H1 (cell line): ENCODE measurements around the gene PRUNE1. TPM values are rescaled to one million over a fixed set of nuclear protein-coding genes. Genes with fewer than 3 reads are reported as not detected.
A peak's percentile ranks its signal among the peaks of the same experiment; 100 is the strongest.

Experiments
- CTCF ChIA-PET: fragments of 300-600 bp; sonication (Branson Sonifier 250); formaldehyde crosslinking; loops from one replicate; lab custom pipeline; 2021; ENCODE audit not compliant: partially characterized antibody; lab: Charles Lee
- POLR2A ChIA-PET: fragments of 300-600 bp; sonication (Branson Sonifier 250); formaldehyde crosslinking; loops from one replicate; lab custom pipeline; 2021; ENCODE audit warnings: inconsistent platforms; ENCODE audit not compliant: partially characterized antibody; lab: Charles Lee
- DNase-seq, 2 experiments: peaks; one replicate each; pipeline versions ENCODE4 v3.0.0 to v3.0.0-alpha.2; 2010 to 2022; ENCODE audit warnings: low spot score in 2 of 2, low read depth in 1 of 2, mixed read lengths in 1 of 2
- FAIRE-seq: peaks from 2 replicates; lab custom pipeline; 2011; peaks lifted over from hg19 to GRCh38; lab: Jason Lieb, UNC
- H2AFZ ChIP-seq: 2 replicates; pipeline ENCODE4 v1.8.1; 2012; ENCODE audit warnings: low read length, inconsistent platforms
- H2AK5ac ChIP-seq: 2 replicates; pipeline ENCODE4 v1.6.1; 2013; ENCODE audit warnings: low read depth, low read length
- H2BK120ac ChIP-seq: replicated peaks from 2 replicates; pipeline ENCODE3; 2013; ENCODE audit warnings: low read depth, low read length, inconsistent platforms
- H2BK12ac ChIP-seq: 2 replicates; pipeline ENCODE4 v1.6.1; 2013; ENCODE audit warnings: low read depth, low read length
- H2BK15ac ChIP-seq: 2 replicates; pipeline ENCODE4 v1.6.1; 2013; ENCODE audit warnings: low read length
- H2BK20ac ChIP-seq: 2 replicates; pipeline ENCODE4 v1.6.1; 2013; ENCODE audit warnings: low read length
- H2BK5ac ChIP-seq: 2 replicates; pipeline ENCODE4 v1.6.1; 2013; ENCODE audit warnings: low read depth, low read length
- H3K14ac ChIP-seq: 2 replicates; pipeline ENCODE4 v1.6.1; 2013; ENCODE audit warnings: inconsistent platforms; ENCODE audit not compliant: insufficient read length
- H3K18ac ChIP-seq: 2 replicates; pipeline ENCODE4 v1.6.1; 2013; ENCODE audit warnings: low read length; ENCODE audit errors: extremely low read depth
- H3K23ac ChIP-seq: 2 replicates; pipeline ENCODE4 v1.6.1; 2013; ENCODE audit warnings: inconsistent platforms; ENCODE audit not compliant: insufficient read length
- H3K23me2 ChIP-seq: 2 replicates; pipeline ENCODE4 v1.6.1; 2013; ENCODE audit warnings: low read depth, low read length
- H3K27ac ChIP-seq: 2 replicates; pipeline ENCODE4 v1.6.1; 2011; ENCODE audit warnings: low read depth, low read length, inconsistent platforms
- H3K27me3 ChIP-seq, 4 experiments: replicated peaks in 1 of 4; 1 replicate in 1 of 4; 2 replicates in 3 of 4; pipeline versions ENCODE4 v1.6.1 to v1.8.1; 2011 to 2013; ENCODE audit warnings: low read length in 3 of 4, mild to moderate bottlenecking in 3 of 4, inconsistent platforms in 2 of 4, mixed read lengths in 2 of 4, moderate library complexity in 1 of 4; ENCODE audit not compliant: control insufficient read depth in 3 of 4, insufficient read depth in 3 of 4; ENCODE audit errors: extremely low read depth in 1 of 4
- H3K36me3 ChIP-seq, 4 experiments: 2 replicates each; pipeline versions ENCODE4 v1.6.1 to v1.8.1; 2011 to 2013; ENCODE audit warnings: mild to moderate bottlenecking in 4 of 4, low read length in 3 of 4, moderate library complexity in 2 of 4, control low read depth in 1 of 4, inconsistent platforms in 1 of 4; ENCODE audit not compliant: insufficient read depth in 4 of 4, control insufficient read depth in 2 of 4
- H3K4ac ChIP-seq: replicated peaks from 2 replicates; pipeline ENCODE3; 2013; ENCODE audit warnings: low read length, low read depth, mixed read lengths, inconsistent platforms; ENCODE audit not compliant: insufficient read length
- H3K4me1 ChIP-seq, 4 experiments: replicated peaks in 1 of 4; 1 replicate in 1 of 4; 2 replicates in 3 of 4; pipeline versions ENCODE4 v1.6.1 to v1.8.1; 2011 to 2013; ENCODE audit warnings: low read length in 3 of 4, inconsistent platforms in 2 of 4, mixed read lengths in 1 of 4; ENCODE audit not compliant: insufficient read depth in 4 of 4, control insufficient read depth in 3 of 4
- H3K4me2 ChIP-seq, 2 experiments: 2 replicates each; pipeline versions ENCODE4 v1.6.1 to v1.8.1; 2011 to 2013; ENCODE audit warnings: low read depth in 2 of 2, low read length in 2 of 2, control low read depth in 1 of 2, inconsistent platforms in 1 of 2, mild to moderate bottlenecking in 1 of 2; ENCODE audit not compliant: insufficient read depth in 1 of 2
- H3K4me3 ChIP-seq, 4 experiments: fragments of 200-600, 300-600 bp in 1 of 4; sonication (generic), shearing (Covaris generic), sonication (Bioruptor Twin) in 1 of 4; 2 replicates each; pipeline versions ENCODE4 v1.5.1 to v1.8.1; 2011 to 2016; ENCODE audit warnings: low read length in 4 of 4, low read depth in 3 of 4, control low read depth in 2 of 4, inconsistent platforms in 2 of 4, mild to moderate bottlenecking in 2 of 4, mixed read lengths in 1 of 4, moderate library complexity in 1 of 4; ENCODE audit not compliant: insufficient read depth in 2 of 4; ENCODE audit errors: extremely low read depth in 1 of 4
- H3K56ac ChIP-seq: replicated peaks from 2 replicates; pipeline ENCODE3; 2013; ENCODE audit warnings: low read depth, mild to moderate bottlenecking, mixed read lengths, low read length, inconsistent platforms; ENCODE audit not compliant: insufficient read length
- H3K79me1 ChIP-seq: 2 replicates; pipeline ENCODE4 v1.6.1; 2013; ENCODE audit warnings: low read depth, low read length, control low read depth
- H3K79me2 ChIP-seq, 2 experiments: 2 replicates each; pipeline versions ENCODE4 v1.6.1 to v1.8.1; 2012 to 2013; ENCODE audit warnings: low read length in 2 of 2, mild to moderate bottlenecking in 2 of 2, inconsistent platforms in 1 of 2; ENCODE audit not compliant: insufficient read depth in 2 of 2, control insufficient read depth in 1 of 2
- H3K9ac ChIP-seq, 4 experiments: replicated peaks in 1 of 4; 1 replicate in 1 of 4; 2 replicates in 3 of 4; pipeline versions ENCODE4 v1.6.1 to v1.8.1; 2011 to 2013; ENCODE audit warnings: low read depth in 3 of 4, low read length in 3 of 4, control low read depth in 2 of 4, mild to moderate bottlenecking in 2 of 4, moderate library complexity in 2 of 4, inconsistent platforms in 1 of 4; ENCODE audit errors: extremely low read depth in 1 of 4
- H3K9me3 ChIP-seq, 2 experiments: 2 replicates each; pipeline versions ENCODE4 v1.6.1 to v1.8.1; 2012 to 2013; ENCODE audit warnings: mild to moderate bottlenecking in 2 of 2, moderate library complexity in 2 of 2, control low read depth in 1 of 2, inconsistent platforms in 1 of 2, low read depth in 1 of 2, low read length in 1 of 2, mixed read lengths in 1 of 2; ENCODE audit not compliant: insufficient read depth in 2 of 2
- H4K20me1 ChIP-seq, 2 experiments: replicated peaks in 1 of 2; 2 replicates each; pipeline versions ENCODE3 to v1.8.1; 2011 to 2013; ENCODE audit warnings: inconsistent platforms in 2 of 2, low read length in 2 of 2, mild to moderate bottlenecking in 1 of 2; ENCODE audit not compliant: insufficient read depth in 2 of 2, control insufficient read depth in 1 of 2
- H4K5ac ChIP-seq: 2 replicates; pipeline ENCODE4 v1.6.1; 2013; ENCODE audit warnings: low read length, low read depth, mixed read lengths, inconsistent platforms; ENCODE audit not compliant: insufficient read length
- H4K8ac ChIP-seq: 2 replicates; pipeline ENCODE4 v1.8.0; 2013; ENCODE audit warnings: mild to moderate bottlenecking, moderate library complexity, low read length, inconsistent platforms; ENCODE audit not compliant: insufficient read depth; ENCODE audit errors: extremely low read depth
- H4K91ac ChIP-seq: replicated peaks from 2 replicates; pipeline ENCODE3; 2013; ENCODE audit warnings: low read length, mixed read lengths, inconsistent platforms; ENCODE audit not compliant: insufficient read length
- ASH2L ChIP-seq: fragments of 200-600, 300-600 bp; sonication (generic); IDR thresholded peaks from one replicate; pipeline ENCODE4 v1.7.1; 2017; ENCODE audit warnings: low read length
- BACH1 ChIP-seq: IDR thresholded peaks from 2 replicates; pipeline ENCODE4 v1.6.1; 2012; ENCODE audit warnings: low read length, improper control_type of control experiment
- CTCF ChIP-seq, 3 experiments: IDR thresholded peaks; 1 replicate in 2 of 3; 2 replicates in 1 of 3; pipeline versions ENCODE4 v1.5.1 to v1.6.1; 2011; ENCODE audit warnings: low read length in 3 of 3, mild to moderate bottlenecking in 3 of 3, inconsistent platforms in 2 of 3, low read depth in 1 of 3, moderate library complexity in 1 of 3; ENCODE audit not compliant: insufficient read depth in 1 of 3; ENCODE audit errors: control extremely low read depth in 1 of 3
- KDM4A ChIP-seq: IDR thresholded peaks from one replicate; pipeline ENCODE4 v1.7.1; 2012; ENCODE audit warnings: low read depth, mild to moderate bottlenecking, moderate library complexity, low read length, inconsistent platforms; ENCODE audit not compliant: severe bottlenecking
- PHF8 ChIP-seq: fragments of 200-600 bp; sonication (generic); conservative IDR thresholded peaks from 2 replicates; pipeline ENCODE4 v1.7.1; 2012; ENCODE audit warnings: low read depth, mild to moderate bottlenecking, inconsistent platforms, low read length, moderate library complexity
- SRF ChIP-seq: IDR thresholded peaks from 2 replicates; pipeline ENCODE4 v1.6.1; 2011; ENCODE audit warnings: mild to moderate bottlenecking, low read depth, low read length, moderate library complexity
- TAF1 ChIP-seq: IDR thresholded peaks from 2 replicates; pipeline ENCODE4 v1.6.1; 2011; ENCODE audit warnings: mild to moderate bottlenecking, low read depth, low read length
- WGBS, 2 experiments: shearing (Covaris generic) in 1 of 2; methylation state at CpG; one replicate each; pipeline versions ENCODE4 v1.1.6 to v1.1.7; 2013 to 2015; ENCODE audit warnings: low lambda C conversion rate in 2 of 2, mixed read lengths in 2 of 2, inconsistent platforms in 1 of 2, low coverage in 1 of 2, missing lambda C conversion rate in 1 of 2; ENCODE audit not compliant: insufficient replicate concordance in 2 of 2, insufficient coverage in 1 of 2, insufficient read length in 1 of 2; ENCODE audit errors: extremely low coverage in 1 of 2, missing lambda C conversion rate in 1 of 2; 5-methylcytosine and 5-hydroxymethylcytosine counted together
- polyA plus RNA-seq, 7 experiments: library from polyadenylated mRNA; depleted of rRNA in 3 of 7; stranded (reverse) in 5 of 7; unstranded in 2 of 7; fragments of >200 nt in 5 of 7; fragments of 200-250 nt in 2 of 7; gene quantifications; 1 replicate in 5 of 7; 2 replicates in 1 of 7; 4 replicates in 1 of 7; pipeline versions ENCODE4 v1.2.1 to v1.2.3, GENCODE V29; 2011 to 2013; ENCODE audit warnings: missing spikeins in 2 of 7, mixed read lengths in 2 of 7
- total RNA-seq: library from RNA; stranded (reverse); fragmentation: NEBNext Ultra II Directional; extraction: Animal tissue kit (Norgen Biotek cat#: 25700); gene quantifications from 2 replicates; pipeline ENCODE4 v1.2.1, GENCODE V29; 2021

Gene PRUNE1
- total and polyA plus RNA-seq, 2 of the 8 experiments (the other 6 are each of a cell fraction or from before 2014, with no cell fraction given), result 32.8 to 54.2 TPM

DNA sequence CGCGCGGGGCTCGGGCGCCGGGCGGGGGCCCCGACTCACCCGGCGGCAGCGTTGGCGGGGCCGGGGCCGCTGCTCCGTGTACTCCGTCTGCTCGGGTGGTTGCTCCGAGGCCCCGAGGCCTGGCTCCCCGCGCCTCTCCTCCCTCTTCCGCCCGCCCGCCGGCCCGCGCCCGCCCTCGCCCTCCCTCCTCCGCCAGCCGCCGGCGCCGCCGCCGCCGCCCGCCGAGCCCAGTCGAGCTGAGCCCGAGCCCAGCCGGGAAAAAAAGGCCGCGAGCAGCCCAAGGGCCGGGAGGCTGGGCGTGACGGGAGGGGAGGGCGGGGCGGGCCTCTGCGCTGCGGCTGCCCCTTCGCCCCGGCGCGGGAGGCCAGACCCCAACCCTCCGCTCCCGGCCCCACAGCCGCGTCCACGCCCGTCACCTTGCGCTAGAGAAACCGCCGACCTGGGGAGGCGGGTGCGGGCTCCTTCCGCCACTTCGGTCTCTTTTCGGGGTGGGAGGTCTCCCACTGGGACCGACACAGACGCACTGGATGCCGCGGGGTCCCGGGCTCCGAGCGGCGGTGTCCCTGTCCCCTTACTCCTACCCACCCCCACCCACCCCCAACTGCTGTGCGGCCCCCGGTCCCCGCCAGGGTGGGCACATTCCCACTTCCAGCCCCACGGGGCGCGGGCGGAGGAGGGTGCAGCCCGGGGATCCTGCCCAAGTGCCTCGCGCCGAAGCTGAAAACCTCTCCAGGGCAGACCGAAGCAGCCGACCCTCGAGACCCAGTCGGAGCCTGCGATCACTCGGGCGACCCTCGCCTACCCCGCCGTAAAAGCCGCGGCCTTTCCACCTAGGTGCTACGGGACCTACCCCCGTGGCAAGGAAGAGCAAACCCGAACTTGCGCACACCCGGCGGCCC, 33.4 kb upstream of the PRUNE1 start, which contains the start of gene CERS2:
Gene CERS2 (minus strand): TSS at position 256 of the 899 bp plus-strand sequence. CDS start 5,745 bp downstream, outside the sequence.
- H3K56ac ChIP-seq, result no peak within 1 kb of the TSS
- no peak within 1 kb of the TSS for H2AFZ ChIP-seq
- peaks cover 13% of the 10 kb centered on the region for H3K79me1 ChIP-seq
- peak within 1 kb of the TSS; percentile 94; the same call in 1 of the 2 replicates for H4K8ac ChIP-seq
- H3K18ac ChIP-seq, result peak within 1 kb of the TSS; percentile 78; the same call in 1 of the 2 replicates
- DNase-seq (peak in 1 of 2 experiments; percentile 77), FAIRE-seq (no peak)
- WGBS, 2 experiments, result 5% methylated on average over 37 of the region's 106 CpGs; no CpG with 5 or more reads in 1 of the 2 experiments
- peak within 1 kb of the TSS; percentile 64; the same call in 1 of the 2 replicates for H3K27ac ChIP-seq
- peaks cover 12% of the 10 kb centered on the region; the same call in 1 of the 2 replicates for H3K23me2 ChIP-seq
- peak within 1 kb of the TSS; percentile 74 to 91 (median 80) for H3K4me3 ChIP-seq
- peak within 1 kb of the TSS; percentile 36 for H3K4ac ChIP-seq
- H3K23ac ChIP-seq, result no peak within 1 kb of the TSS
- peak within 1 kb of the TSS; percentile 71; the same call in 1 of the 2 replicates for H2BK5ac ChIP-seq
- H3K79me2 ChIP-seq, result peaks cover 21 to 47% of the 10 kb centered on the region in 2 experiments
- H3K9ac ChIP-seq, result peak within 1 kb of the TSS; percentile 64 to 90 (median 76)
- H4K91ac ChIP-seq, result peak within 1 kb of the TSS; percentile 87
- H3K9me3 ChIP-seq, result no peaks in the 10 kb centered on the region
- H3K36me3 ChIP-seq, result no peaks in the 10 kb centered on the region
- H2BK15ac ChIP-seq, result peak within 1 kb of the TSS; percentile 95; the same call in 1 of the 2 replicates
- H3K27me3 ChIP-seq, result no peaks in the 10 kb centered on the region
- H3K4me2 ChIP-seq, result peak within 1 kb of the TSS; percentile 83 to 93
- H4K5ac ChIP-seq, result peak within 1 kb of the TSS; percentile 73
- no peak within 1 kb of the TSS; the same call in 1 of the 2 replicates for H2AK5ac ChIP-seq
- H2BK120ac ChIP-seq, result no peak within 1 kb of the TSS
- peaks cover 10 to 20% of the 10 kb centered on the region in 2 experiments for H4K20me1 ChIP-seq
- H3K4me1 ChIP-seq, result peaks cover 20 to 48% (median 38%) of the 10 kb centered on the region in 4 experiments
- H2BK12ac ChIP-seq, result peak within 1 kb of the TSS; percentile 18; the same call in 1 of the 2 replicates
- ChIA-PET CTCF (interaction anchor here (0.9 to 14.5 kb wide), 2 partner anchors 22 to 48 kb away, joined by 3 to 183 read pairs; no protein-coding TSS in a partner anchor), POLR2A (interaction anchor here (1.0 to 10.5 kb wide), 11 partner anchors 9 to 419 kb away, joined by 3 to 133 read pairs (median 5); partner anchors contain the start of genes ANXA9 and MINDY1)
- H3K14ac ChIP-seq, result no peak within 1 kb of the TSS
- no peak within 1 kb of the TSS for H2BK20ac ChIP-seq
- TF ChIP-seq BACH1 (0 out of 2 replicates have a peak, but pooled peaks have one; percentile 13), PHF8 (0 out of 2 replicates have a peak, but pooled peaks have one; percentile 61), CTCF (IDR thresholded peaks at IDR 0.05; ENCODE audit: control extremely low read depth in 1 of 3, insufficient read depth in 1 of 3, low read depth in 1 of 3, low read length in 3 of 3) (no peak), ASH2L (no peak), KDM4A (peak; percentile 75), SRF (no peak), TAF1 (0 out of 2 replicates have a peak, but pooled peaks have one; percentile 13)
